Suprapubic skin (tissue), 4 donors: ENCODE data around the gene CUEDC1.
A peak's percentile ranks its signal among the peaks of the same experiment; 100 is the strongest.

Experiments
- CTCF ChIP-seq, 2 donors: fragments of 200-600 bp in 1 of 2; fragments of 450-650 bp in 1 of 2; sonication (generic) in 1 of 2; IDR thresholded peaks; one replicate each; pipeline ENCODE4 v1.5.1; 2016 to 2019; ENCODE audit warnings: antibody characterized with exemption in 2 of 2, mild to moderate bottlenecking in 1 of 2, moderate library complexity in 1 of 2
- EP300 ChIP-seq: sonication (generic); formaldehyde crosslinking; IDR thresholded peaks from one replicate; pipeline ENCODE4 v1.6.1; 2017; ENCODE audit warnings: antibody characterized with exemption
- POLR2A ChIP-seq, 2 donors: fragments of 450-650 bp; IDR thresholded peaks; one replicate each; pipeline ENCODE4 v1.6.1; 2017; ENCODE audit warnings: antibody characterized with exemption in 2 of 2, mild to moderate bottlenecking in 2 of 2, moderate library complexity in 2 of 2
- POLR2AphosphoS5 ChIP-seq, 3 donors: sonication (generic); formaldehyde crosslinking; IDR thresholded peaks; one replicate each; pipeline ENCODE4 v1.6.1; 2017; ENCODE audit warnings: antibody characterized with exemption in 3 of 3

GRCh38 chr17:57935833-57936807 lies 19.1 kb downstream of the CUEDC1 start:
- TF ChIP-seq POLR2A (IDR thresholded peaks at IDR 0.05): no peak
- peak in 1 of 3 donors; percentile 10 for TF ChIP-seq POLR2AphosphoS5 (IDR thresholded peaks at IDR 0.05)
- TF ChIP-seq CTCF (IDR thresholded peaks at IDR 0.05): no peak
- no peak for TF ChIP-seq EP300
